ENCODE results near the gene IPO5. TPM values are rescaled to one million over a fixed set of nuclear protein-coding genes. Genes with fewer than 3 reads are reported as not detected.

IPO5 gene
- polyA plus RNA-seq, 3 donors, result 17.5 to 21.6 (median 20.7) TPM

- H3K27me3 Mint-ChIP-seq (ENCODE audit: low read depth in 3 of 3), result peaks cover 3 to 5% (median 4%) of the 10 kb centered on the region in 3 donors
- Histone ChIP-seq H3K27me3 (ENCODE audit: control insufficient read depth in 2 of 2, insufficient read depth in 2 of 2, low read length in 2 of 2) (no peaks in the 10 kb centered on the region), H3K9ac (ENCODE audit: insufficient read depth, low read length, poor library complexity, severe bottlenecking) (no peak overlapping the region), H3K27ac (ENCODE audit: low read depth in 1 of 2, low read length in 2 of 2) (no peak overlapping the region), H2AFZ (ENCODE audit: insufficient read depth, low read depth, low read length, poor library complexity, severe bottlenecking) (no peak overlapping the region), H3K9me3 (replicated peaks in 1 of 2; ENCODE audit: control insufficient read depth in 1 of 2, insufficient read depth in 1 of 2, low read length in 2 of 2) (no peaks in the 10 kb centered on the region), H3K36me3 (replicated peaks in 1 of 2; ENCODE audit: control insufficient read depth in 1 of 2, insufficient read depth in 2 of 2, low read length in 2 of 2) (no peaks in the 10 kb centered on the region), H3K4me2 (replicated peaks; ENCODE audit: extremely low read depth, low read length, poor library complexity, severe bottlenecking) (no peak overlapping the region), H3K4me1 (ENCODE audit: control insufficient read depth in 1 of 2, insufficient read depth in 2 of 2, low read length in 2 of 2) (no peaks in the 10 kb centered on the region), H4K20me1 (ENCODE audit: insufficient read depth, low read length) (no peaks in the 10 kb centered on the region), H3K4me3 (replicated peaks in 1 of 3; ENCODE audit: low read depth in 2 of 3, low read length in 3 of 3) (no peak overlapping the region), H3K79me2 (ENCODE audit: insufficient read depth, low read length) (no peaks in the 10 kb centered on the region)
- H3K36me3 Mint-ChIP-seq, result no peaks in the 10 kb centered on the region
- 65% methylated on average over 7 of the region's 9 CpGs for WGBS (ENCODE audit: insufficient coverage)
- no peaks in the 10 kb centered on the region for H3K4me1 Mint-ChIP-seq
- no peak for TF ChIP-seq CTCF (IDR thresholded peaks at IDR 0.05)
- DNase-seq, result no peak
- intact Hi-C loops (cut with micrococcal nuclease), result no loop called here
- peaks cover 1 to 9% (median 4%) of the 10 kb centered on the region in 7 donors for H3K9me3 Mint-ChIP-seq
- H3K27ac Mint-ChIP-seq, result no peak overlapping the region
- H3K4me3 Mint-ChIP-seq, result no peak overlapping the region
Measured at GRCh38 chr13:98048265-98048664, 94.8 kb downstream of the IPO5 start.

GRCh38 chr13:98050041-98050466 is 96.6 kb downstream of the IPO5 start:
- intact Hi-C loops (cut with micrococcal nuclease), result no loop called here
- H3K9me3 Mint-ChIP-seq, result peaks cover 2 to 12% (median 4%) of the 10 kb centered on the region in 7 donors
- Histone ChIP-seq H3K79me2 (ENCODE audit: insufficient read depth, low read length) (no peaks in the 10 kb centered on the region), H3K4me2 (replicated peaks; ENCODE audit: extremely low read depth, low read length, poor library complexity, severe bottlenecking) (no peak overlapping the region), H3K9ac (ENCODE audit: insufficient read depth, low read length, poor library complexity, severe bottlenecking) (no peak overlapping the region), H3K9me3 (replicated peaks in 1 of 2; ENCODE audit: control insufficient read depth in 1 of 2, insufficient read depth in 1 of 2, low read length in 2 of 2) (no peaks in the 10 kb centered on the region), H4K20me1 (ENCODE audit: insufficient read depth, low read length) (no peaks in the 10 kb centered on the region), H3K27me3 (ENCODE audit: control insufficient read depth in 2 of 2, insufficient read depth in 2 of 2, low read length in 2 of 2) (no peaks in the 10 kb centered on the region), H2AFZ (ENCODE audit: insufficient read depth, low read depth, low read length, poor library complexity, severe bottlenecking) (no peak overlapping the region), H3K27ac (ENCODE audit: low read depth in 1 of 2, low read length in 2 of 2) (no peak overlapping the region), H3K4me3 (replicated peaks in 1 of 3; ENCODE audit: low read depth in 2 of 3, low read length in 3 of 3) (no peak overlapping the region), H3K4me1 (ENCODE audit: control insufficient read depth in 1 of 2, insufficient read depth in 2 of 2, low read length in 2 of 2) (no peaks in the 10 kb centered on the region), H3K36me3 (replicated peaks in 1 of 2; ENCODE audit: control insufficient read depth in 1 of 2, insufficient read depth in 2 of 2, low read length in 2 of 2) (no peaks in the 10 kb centered on the region)
- TF ChIP-seq CTCF (IDR thresholded peaks at IDR 0.05), result no peak
- no peaks in the 10 kb centered on the region for H3K4me1 Mint-ChIP-seq
- H3K4me3 Mint-ChIP-seq, result no peak overlapping the region
- no peaks in the 10 kb centered on the region for H3K36me3 Mint-ChIP-seq
- peaks cover 2 to 5% (median 3%) of the 10 kb centered on the region in 3 donors for H3K27me3 Mint-ChIP-seq (ENCODE audit: low read depth in 3 of 3)
- no peak for DNase-seq
- no peak overlapping the region for H3K27ac Mint-ChIP-seq
- 87% methylated on average over 5 of the region's 6 CpGs for WGBS (ENCODE audit: insufficient coverage)
